Nephron progenitor cell (in vitro differentiated cells): Measurements from ENCODE around the gene ZNF747.

Source experiments
- DNase-seq: peaks from one replicate; pipeline ENCODE4 v3.0.0; 2021
- H3K27ac Mint-ChIP-seq: 2 replicates; pipeline ENCODE4 v1.8.0; 2021; ENCODE audit warnings: mild to moderate bottlenecking, moderate library complexity, mixed read lengths
- H3K27me3 Mint-ChIP-seq: 2 replicates; pipeline ENCODE4 v1.8.0; 2021; ENCODE audit warnings: mild to moderate bottlenecking, low read depth, mixed read lengths; ENCODE audit not compliant: poor library complexity
- H3K36me3 Mint-ChIP-seq: 2 replicates; pipeline ENCODE4 v1.8.0; 2021; ENCODE audit warnings: low read depth, mixed read lengths
- H3K4me1 Mint-ChIP-seq: 2 replicates; pipeline ENCODE4 v1.8.0; 2021; ENCODE audit warnings: mixed read lengths
- H3K4me3 Mint-ChIP-seq: 2 replicates; pipeline ENCODE4 v1.8.0; 2021; ENCODE audit warnings: mild to moderate bottlenecking, moderate library complexity, mixed read lengths
- H3K9me3 Mint-ChIP-seq: 2 replicates; pipeline ENCODE4 v1.8.0; 2021; ENCODE audit warnings: mild to moderate bottlenecking, moderate library complexity, mixed read lengths
- CTCF ChIP-seq: fragments of 200-600 bp; sonication (generic); IDR thresholded peaks from 2 replicates; pipeline ENCODE4 v1.5.0; 2021; ENCODE audit warnings: antibody characterized with exemption

ZNF747 gene

GRCh38 chr16:30559690-30560089 lies 25.0 kb upstream of the ZNF747 start:
- TF ChIP-seq CTCF, result no peak
- H3K4me1 Mint-ChIP-seq, result peaks cover 39% of the 10 kb centered on the region
- peak overlapping the region; percentile 17 for H3K4me3 Mint-ChIP-seq
- no peaks in the 10 kb centered on the region for H3K9me3 Mint-ChIP-seq
- DNase-seq, result no peak
- peaks cover 7% of the 10 kb centered on the region for H3K36me3 Mint-ChIP-seq
- peaks cover 19% of the 10 kb centered on the region for H3K27me3 Mint-ChIP-seq
- H3K27ac Mint-ChIP-seq, result no peak overlapping the region

- Mint-ChIP-seq H3K9me3 (no peaks in the 10 kb centered on the region), H3K36me3 (peaks cover 15% of the 10 kb centered on the region), H3K4me1 (peaks cover 33% of the 10 kb centered on the region), H3K4me3 (peak overlapping the region; percentile 86), H3K27me3 (peaks cover 19% of the 10 kb centered on the region), H3K27ac (peak overlapping the region; percentile 90)
- no peak for TF ChIP-seq CTCF
- no peak for DNase-seq
Measured at GRCh38 chr16:30558789-30559377, 24.2 kb upstream of the ZNF747 start.

- peaks cover 19% of the 10 kb centered on the region for H3K27me3 Mint-ChIP-seq
- H3K36me3 Mint-ChIP-seq, result peaks cover 21% of the 10 kb centered on the region
- DNase-seq, result peak; percentile 87
Measured at GRCh38 chr16:30557957-30558788, 23.5 kb upstream of the ZNF747 start, which contains the start of gene ZNF764. Gene ZNF764, minus strand, starts transcription at chr16:30558374. Its CDS starts 192 bp downstream, at chr16:30558182.

GRCh38 chr16:30557707-30557956 lies 23.0 kb upstream of the ZNF747 start:
- no peak for TF ChIP-seq CTCF
- H3K36me3 Mint-ChIP-seq, result peaks cover 21% of the 10 kb centered on the region
- H3K9me3 Mint-ChIP-seq, result no peaks in the 10 kb centered on the region
- peak overlapping the region; percentile 86 for H3K4me3 Mint-ChIP-seq
- peaks cover 45% of the 10 kb centered on the region for H3K4me1 Mint-ChIP-seq
- H3K27ac Mint-ChIP-seq, result no peak overlapping the region
- DNase-seq, result no peak
- peaks cover 19% of the 10 kb centered on the region for H3K27me3 Mint-ChIP-seq

More at GRCh38 chr16:30557957-30558788, 23.5 kb upstream of the ZNF747 start, which contains the start of gene ZNF764:
- H3K9me3 Mint-ChIP-seq, result no peaks in the 10 kb centered on the region
- H3K27ac Mint-ChIP-seq, result peak within 1 kb of the TSS; percentile 90
- peaks cover 39% of the 10 kb centered on the region for H3K4me1 Mint-ChIP-seq
- TF ChIP-seq CTCF, result no peak
- H3K4me3 Mint-ChIP-seq, result peak within 1 kb of the TSS; percentile 86

GRCh38 chr16:30556125-30556473 lies 21.4 kb upstream of the ZNF747 start:
- no peak for DNase-seq
- H3K27me3 Mint-ChIP-seq, result peaks cover 12% of the 10 kb centered on the region
- TF ChIP-seq CTCF, result no peak
- peak overlapping the region; percentile 78 for H3K27ac Mint-ChIP-seq
- peaks cover 25% of the 10 kb centered on the region for H3K36me3 Mint-ChIP-seq
- H3K4me1 Mint-ChIP-seq, result peaks cover 48% of the 10 kb centered on the region
- H3K4me3 Mint-ChIP-seq, result peak overlapping the region; percentile 70
- no peaks in the 10 kb centered on the region for H3K9me3 Mint-ChIP-seq
